HCEC 1CT (cell line): ENCODE results near the gene NOX5.
"Not testable (repeated sequence)": the region's sequence is repeated elsewhere in the genome, so short reads cannot be mapped to it uniquely, and the experiment has no call there.

ENCODE experiments used
- DNase-seq: peaks from one replicate; pipeline ENCODE4 v3.0.0-alpha.2; 2017

NOX5 gene

DNA sequence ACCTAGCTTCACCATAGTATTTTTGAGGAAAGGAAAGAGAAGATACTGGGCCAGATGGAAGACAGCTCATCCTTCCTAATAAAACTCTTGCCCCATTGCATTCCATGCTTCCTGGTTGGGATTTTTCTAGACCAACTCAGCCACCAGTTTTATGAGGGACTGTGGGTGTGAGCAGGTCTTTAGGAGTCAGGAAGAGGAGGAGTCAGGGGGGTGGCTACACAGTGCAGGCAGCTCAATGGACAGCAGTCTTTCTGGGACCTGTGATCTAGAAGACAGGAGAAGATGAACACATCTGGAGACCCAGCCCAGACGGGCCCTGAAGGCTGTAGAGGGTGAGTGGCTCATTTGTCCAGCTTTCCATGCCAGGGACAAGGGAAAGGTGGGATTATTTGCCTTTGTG lies at the start of gene NOX5:
NOX5 (plus strand) TSS at position 242 of the 400 bp plus-strand sequence; CDS start at position 283, 41 bp downstream.
- DNase-seq: peak; percentile 56

- no peak for DNase-seq
Measured at GRCh38 chr15:68966996-68967395, 47.5 kb upstream of the NOX5 start.

DNA sequence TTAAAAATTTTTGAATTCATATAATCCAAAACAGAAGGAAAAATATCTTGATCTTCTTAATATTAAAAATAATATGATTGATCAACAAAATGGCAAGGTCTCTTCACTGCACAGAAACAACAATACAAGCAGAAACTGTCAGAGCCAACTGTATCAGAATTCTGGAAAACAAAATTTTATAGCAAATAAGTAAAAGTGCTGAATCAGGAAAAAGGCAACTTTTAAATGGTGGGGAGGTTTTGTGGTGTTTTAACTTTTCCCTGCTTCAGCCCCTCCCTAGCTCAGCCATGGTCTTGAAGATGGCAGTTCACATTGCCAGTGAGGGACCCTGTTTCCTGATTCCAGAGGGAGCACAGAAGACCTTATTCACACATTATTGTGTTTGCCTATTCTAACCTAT lies 46.5 kb upstream of the NOX5 start:
- DNase-seq: no peak

DNA sequence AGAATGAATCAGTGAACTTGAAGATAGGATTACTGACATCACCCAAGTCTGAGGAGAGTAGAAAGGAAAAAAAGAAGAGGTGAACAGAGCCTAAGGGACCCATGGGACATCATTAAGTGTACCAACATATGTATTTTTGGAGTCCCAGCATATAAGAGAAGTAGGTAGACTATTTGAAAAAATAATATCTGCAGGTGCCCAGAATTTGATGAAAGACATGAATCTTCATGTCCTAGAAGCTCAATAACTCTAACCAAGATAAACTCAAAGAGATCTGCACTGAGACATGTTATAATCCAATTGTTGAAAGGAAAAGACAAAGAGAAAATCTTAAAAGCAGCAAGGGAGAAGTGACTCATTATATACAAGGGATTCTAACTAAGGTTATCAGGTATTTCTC lies 45.2 kb upstream of the NOX5 start:
- DNase-seq: no peak

GRCh38 chr15:68972201-68973065 lies 42.1 kb upstream of the NOX5 start:
- DNase-seq: no peak

DNA sequence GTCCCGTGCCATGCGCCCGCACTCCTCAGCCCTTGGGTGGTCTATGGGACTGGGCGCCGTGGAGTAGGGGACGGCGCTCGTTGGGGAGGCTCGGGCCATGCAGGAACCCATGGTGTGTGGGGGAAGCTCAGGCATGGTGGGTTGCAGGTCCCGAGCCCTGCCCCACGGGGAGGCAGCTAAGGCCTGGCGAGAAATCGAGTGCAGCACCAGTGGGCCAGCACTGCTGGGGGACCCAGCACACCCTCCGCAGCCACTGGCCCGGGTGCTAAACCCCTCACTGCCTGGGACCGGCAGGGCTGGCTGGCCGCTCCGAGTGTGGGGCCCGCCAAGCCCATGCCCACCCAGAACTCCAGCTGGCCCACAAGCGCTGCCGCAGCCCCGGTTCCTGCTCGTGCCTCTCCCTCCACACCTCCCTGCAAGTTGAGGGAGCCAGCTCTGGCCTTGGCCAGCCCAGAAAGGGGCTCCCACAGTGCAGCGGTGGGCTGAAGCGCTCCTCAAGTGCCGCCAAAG lies 38.8 kb upstream of the NOX5 start:
- DNase-seq: not testable (repeated sequence)

DNA sequence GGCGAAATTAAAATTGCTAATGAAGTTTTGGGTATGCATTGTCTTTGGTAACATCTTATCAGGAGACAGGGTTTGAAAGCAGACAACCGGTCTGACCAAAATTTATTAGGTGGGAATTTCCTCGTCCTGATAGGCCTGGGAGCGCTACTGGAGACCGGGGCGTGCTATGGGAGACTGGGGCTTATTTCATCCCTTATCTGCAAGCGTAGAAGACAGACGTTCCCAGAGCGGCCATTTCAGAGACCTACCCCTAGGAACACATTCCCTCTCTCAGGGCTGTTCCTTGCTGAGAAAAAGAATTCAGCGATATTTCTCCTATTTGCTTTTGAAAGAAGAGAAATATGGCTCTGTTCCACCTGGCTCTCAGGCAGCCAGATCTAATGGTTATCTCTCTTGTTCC lies 37.1 kb upstream of the NOX5 start:
- DNase-seq: not testable (repeated sequence)

- no peak for DNase-seq
Measured at GRCh38 chr15:68979006-68979405, 35.5 kb upstream of the NOX5 start.

DNA sequence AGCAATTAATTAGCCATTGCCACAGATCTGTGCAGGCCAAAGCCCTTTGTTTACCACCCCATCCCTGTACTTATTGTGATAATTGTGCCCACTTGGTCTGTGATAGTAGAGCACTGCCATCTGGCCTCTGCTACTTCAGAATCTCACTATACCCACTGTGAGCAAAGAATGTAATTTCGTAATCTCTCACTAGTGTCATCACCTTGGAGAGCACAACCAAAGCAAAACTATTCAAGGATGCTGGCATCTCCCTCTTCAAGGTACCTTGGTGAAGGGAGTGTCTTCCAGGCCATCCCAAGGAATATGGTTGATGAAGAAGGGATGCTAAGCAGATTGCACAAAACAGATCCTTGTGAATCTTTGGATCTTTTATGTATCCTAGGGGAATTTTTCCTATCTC lies 34.7 kb upstream of the NOX5 start:
- no peak for DNase-seq

DNA sequence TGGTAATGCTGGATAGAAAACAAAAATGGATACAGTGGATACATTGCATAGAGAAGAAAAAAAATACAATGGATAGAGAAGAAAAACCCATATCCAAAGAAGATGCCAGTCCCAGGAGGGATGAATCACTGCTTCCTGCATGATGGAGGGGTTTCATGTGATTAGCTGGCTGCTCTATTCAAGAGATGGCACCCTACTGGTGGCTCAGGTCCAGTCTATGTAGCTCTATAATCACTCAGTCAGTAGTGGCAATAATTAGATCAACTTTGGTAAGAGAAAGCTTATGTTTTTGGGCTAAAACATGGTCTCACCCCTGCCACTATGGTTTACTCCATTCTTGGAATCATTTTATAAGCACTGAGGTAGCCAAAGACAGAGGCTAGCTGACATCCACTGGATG lies 33.7 kb upstream of the NOX5 start:
- DNase-seq: no peak

GRCh38 chr15:68981941-68982340 lies 32.6 kb upstream of the NOX5 start:
- DNase-seq: no peak

- no peak for DNase-seq
Measured at GRCh38 chr15:68982976-68983563, 31.4 kb upstream of the NOX5 start.

DNA sequence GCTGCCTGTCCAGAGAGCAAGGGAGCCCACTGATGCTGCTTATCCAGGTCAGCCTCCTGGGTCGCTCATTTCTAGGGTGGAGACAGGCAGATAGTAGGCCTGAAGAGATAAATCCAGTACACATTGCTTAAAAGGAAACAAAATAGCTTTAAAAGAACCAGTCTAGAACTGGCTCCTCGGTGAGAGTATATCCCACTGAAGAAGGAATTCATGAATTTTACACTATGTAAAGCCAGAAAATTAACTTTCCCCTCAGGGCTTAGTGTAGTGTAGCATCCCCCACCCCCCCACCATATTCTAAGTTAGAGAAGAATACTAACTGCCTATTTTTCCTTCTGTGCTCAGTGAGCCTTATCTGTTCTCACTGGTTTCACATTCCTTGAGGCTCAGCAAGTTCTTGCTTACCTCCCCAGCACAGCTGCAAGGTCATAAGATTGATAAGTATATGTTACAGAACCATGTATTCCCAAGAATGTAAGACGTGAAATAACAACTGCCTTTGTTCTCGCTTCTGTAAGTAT lies 30.5 kb upstream of the NOX5 start:
- no peak for DNase-seq

GRCh38 chr15:68984586-68984985 lies 29.9 kb upstream of the NOX5 start:
- no peak for DNase-seq

DNA sequence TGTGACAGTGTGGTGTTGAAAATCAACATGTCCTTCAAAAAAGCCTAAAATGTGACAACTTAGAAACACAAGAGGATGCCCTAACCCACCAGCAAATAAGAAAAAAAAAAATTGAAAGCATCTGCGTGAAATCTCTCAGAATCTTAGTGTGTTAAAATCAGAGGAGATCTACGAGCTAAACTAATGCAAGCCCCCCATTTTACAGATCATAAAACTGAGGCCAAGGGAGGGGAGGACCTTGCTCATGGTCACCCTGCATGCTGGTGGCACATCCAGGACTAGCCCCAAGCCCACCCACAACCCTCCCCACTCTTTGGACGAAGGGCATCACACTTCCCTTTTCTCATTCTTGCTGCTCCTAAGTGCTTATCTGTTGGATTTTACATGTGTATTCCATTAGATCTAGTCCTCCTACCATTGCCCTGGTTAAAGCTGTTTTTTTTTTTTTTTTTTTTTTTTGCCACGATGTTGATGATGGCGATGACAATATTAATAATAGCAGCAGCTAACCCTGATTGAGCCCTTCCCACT lies 29.1 kb upstream of the NOX5 start:
- no peak for DNase-seq

DNA sequence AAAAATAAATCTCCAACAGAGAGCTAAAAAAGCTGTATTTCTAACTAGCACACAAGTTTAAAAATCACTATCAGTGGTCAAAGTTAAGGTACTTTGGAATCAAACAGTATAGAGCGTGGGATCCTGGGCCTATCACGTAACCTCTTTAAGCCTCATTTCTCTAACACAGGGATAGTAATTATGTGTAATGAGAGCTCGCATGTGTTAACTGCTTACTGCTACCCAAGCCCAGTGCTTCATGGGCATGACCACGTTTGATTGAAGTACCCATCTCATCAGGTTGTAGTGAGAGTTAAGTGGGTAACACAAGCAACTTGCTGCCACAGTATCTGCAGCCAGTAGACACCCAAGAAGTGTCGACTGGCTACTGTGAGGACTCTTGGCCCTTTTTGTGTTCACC lies 28.2 kb upstream of the NOX5 start:
- no peak for DNase-seq

DNA sequence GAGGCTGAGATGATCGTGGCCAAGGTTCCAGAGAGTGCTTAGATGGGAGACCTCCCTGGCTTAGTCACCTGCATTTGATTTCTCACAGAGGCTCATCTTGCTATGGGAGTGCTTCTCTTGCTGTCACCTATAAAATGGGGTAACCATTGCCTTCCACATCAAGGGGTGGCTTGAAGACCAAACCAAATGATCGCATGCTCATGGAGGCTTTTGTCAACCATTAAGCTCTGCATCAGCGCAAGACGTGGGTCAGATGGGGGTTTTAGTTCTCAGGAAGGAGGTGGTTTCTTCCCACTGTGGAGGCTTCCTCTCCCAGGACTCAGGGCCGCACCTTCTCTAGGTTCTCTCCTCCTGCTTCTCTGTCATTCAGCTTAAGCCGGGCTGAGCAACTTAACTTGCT lies 27.4 kb upstream of the NOX5 start:
- no peak for DNase-seq

DNA sequence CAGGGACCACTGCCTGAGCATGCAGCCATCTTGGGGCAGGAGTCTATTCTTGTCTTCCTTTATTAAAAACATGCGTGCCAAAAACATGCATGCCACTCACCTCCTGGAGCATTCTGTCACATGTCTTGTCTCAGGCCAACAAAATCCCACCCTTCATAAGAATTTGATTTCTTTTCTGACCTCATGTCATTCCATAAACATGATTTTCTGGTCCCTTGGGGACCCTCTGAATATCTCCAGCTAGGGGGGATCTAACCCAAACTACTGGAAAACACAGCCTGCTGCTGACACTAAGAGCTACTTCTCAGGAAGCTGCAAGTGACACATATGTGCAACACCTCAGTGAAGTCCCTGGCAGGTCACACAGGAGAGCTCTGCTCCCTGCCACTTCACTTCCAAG lies 26.8 kb upstream of the NOX5 start:
- no peak for DNase-seq

DNA sequence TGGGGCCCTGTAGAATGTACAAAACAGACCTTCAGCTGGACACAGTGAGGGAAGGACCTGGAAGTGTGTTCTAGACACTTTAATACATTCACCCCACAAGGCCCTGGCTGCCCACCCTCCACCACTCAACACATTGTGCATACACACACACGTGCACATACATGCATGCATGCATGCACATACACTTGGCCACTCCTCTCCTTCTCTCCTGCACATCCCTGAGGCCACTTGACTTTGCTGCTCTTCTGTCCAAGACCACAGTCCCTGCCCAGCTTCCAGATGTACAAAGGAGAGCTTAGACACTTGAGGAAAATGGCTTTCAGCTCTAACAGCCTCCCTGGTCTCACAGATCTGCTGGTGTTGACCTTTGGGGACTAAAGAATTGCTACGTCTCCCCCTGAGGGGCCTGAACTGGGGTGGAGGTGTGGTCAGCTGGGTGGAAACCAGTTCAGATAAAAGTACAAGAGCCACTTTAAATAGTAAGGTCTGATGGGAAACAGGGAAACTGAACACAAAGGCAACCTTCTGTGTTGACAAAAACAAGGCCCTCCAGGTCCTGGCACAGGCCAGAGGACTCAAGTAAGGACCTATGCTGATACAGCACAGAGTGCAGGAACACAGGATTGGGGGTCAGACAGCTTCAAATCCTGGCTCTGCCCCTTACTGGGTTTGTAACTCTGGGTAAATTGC lies 24.8 kb upstream of the NOX5 start:
- DNase-seq: no peak

DNA sequence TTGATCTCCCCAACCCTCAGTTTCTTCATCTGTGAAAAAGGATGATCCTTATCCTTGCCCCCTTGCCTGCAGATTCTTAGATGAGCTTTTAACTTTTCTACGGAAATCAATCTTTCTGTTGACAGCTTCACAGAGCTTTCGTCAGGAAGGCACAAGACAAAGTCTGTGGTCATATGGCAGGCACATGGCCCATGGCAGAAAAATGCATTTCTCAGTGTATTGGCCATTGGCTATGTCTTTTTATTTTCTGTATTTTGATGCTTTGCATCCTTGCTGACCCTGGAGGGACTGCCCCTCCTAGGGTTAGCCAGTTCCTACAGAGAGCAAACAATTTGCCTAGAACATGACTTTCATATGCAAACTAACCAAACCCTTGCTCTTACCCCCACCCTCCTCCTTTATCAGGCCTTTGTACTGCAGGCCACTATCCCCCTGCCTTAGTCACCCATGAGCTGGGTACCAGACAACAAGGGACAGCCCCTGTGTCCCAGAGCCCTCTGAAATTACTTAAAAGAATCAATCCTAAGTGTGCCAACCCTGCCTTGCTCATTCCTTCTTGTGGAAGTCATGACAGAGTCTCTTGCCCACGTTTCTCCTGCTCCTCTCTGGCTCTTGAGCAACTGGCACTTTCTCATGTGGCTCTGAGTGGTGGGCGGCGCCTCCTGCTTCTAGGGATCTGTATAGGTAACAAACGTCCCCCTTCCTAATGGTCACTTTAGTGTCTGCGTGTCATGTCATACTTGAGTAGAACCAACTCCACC lies 24.1 kb upstream of the NOX5 start:
- DNase-seq: no peak

DNA sequence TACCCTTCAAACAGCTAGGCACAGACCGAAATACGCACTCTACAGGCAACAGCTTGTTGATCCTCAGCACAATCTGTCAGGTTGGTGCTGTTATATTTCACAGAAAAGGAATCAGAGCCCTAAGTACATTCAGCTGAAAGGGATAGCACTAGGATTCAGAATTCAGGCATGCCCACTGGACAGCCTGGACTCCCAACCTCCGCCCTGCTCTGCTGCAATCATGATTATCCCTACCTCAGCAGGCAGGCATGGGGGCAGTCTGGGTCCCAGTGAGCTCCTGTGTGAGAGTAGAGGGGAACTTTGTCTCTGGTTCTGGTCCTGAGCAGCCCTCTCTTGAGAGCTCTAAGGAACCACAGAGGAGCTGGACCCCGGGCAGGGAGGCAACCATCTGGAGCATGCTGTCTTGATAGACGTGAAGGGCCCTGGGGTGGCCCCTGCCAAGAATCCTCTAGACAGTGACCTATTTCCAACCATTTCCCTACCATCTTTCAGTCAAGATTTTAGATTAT lies 23.4 kb upstream of the NOX5 start:
- DNase-seq: no peak

GRCh38 chr15:68991723-68992122 lies 22.8 kb upstream of the NOX5 start:
- no peak for DNase-seq
